Heart right ventricle (tissue), 16 donors: ENCODE measurements around the gene MARCO. TPM values are rescaled to one million over a fixed set of nuclear protein-coding genes. Genes with fewer than 3 reads are reported as not detected.

Source experiments
- ATAC-seq, 8 donors: fragments of 200-7000 bp; cut with Tn5 transposase; one replicate each; pipeline ENCODE4 v1.9.1; 2020; ENCODE audit warnings: mild to moderate bottlenecking in 8 of 8, moderate library complexity in 8 of 8, moderate number of reproducible peaks in 1 of 8
- DNase-seq, 2 donors: peaks; one replicate each; pipeline ENCODE4 v3.0.0-alpha.2; 2020
- H3K27ac ChIP-seq, 10 donors: fragments of 200-600 bp; sonication (generic) in 2 of 10; one replicate each; pipeline versions ENCODE4 v1.5.0 to v1.8.0; 2020 to 2022; ENCODE audit warnings: mild to moderate bottlenecking in 3 of 10
- H3K27me3 ChIP-seq, 7 donors: fragments of 200-600 bp; one replicate each; pipeline ENCODE4 v1.8.0; 2021 to 2022; ENCODE audit warnings: mild to moderate bottlenecking in 2 of 7
- H3K36me3 ChIP-seq, 9 donors: fragments of 200-600 bp; sonication (generic) in 1 of 9; one replicate each; pipeline versions ENCODE4 v1.5.0 to v1.8.0; 2020 to 2022; ENCODE audit warnings: mild to moderate bottlenecking in 2 of 9
- H3K4me1 ChIP-seq, 9 donors: fragments of 200-600 bp; sonication (generic) in 1 of 9; one replicate each; pipeline versions ENCODE4 v1.5.0 to v1.8.0; 2020 to 2022; ENCODE audit warnings: mild to moderate bottlenecking in 4 of 9
- H3K4me3 ChIP-seq, 10 donors: fragments of 200-600 bp; sonication (generic) in 2 of 10; one replicate each; pipeline versions ENCODE4 v1.5.0 to v1.8.0; 2020 to 2022; ENCODE audit warnings: mild to moderate bottlenecking in 7 of 10, moderate library complexity in 2 of 10
- H3K9me3 ChIP-seq, 11 donors: fragments of 200-600 bp in 10 of 11; sonication (generic) in 2 of 11; one replicate each; pipeline versions ENCODE4 v1.5.0 to v1.8.0; 2013 to 2022; ENCODE audit warnings: mild to moderate bottlenecking in 2 of 11, control low read depth in 1 of 11, moderate library complexity in 1 of 11
- WGBS, 2 donors: extraction: QIAGEN DNeasy Blood & Tissue Kit; methylation state at CpG; one replicate each; pipeline ENCODE4 v1.1.7; 2013; ENCODE audit warnings: inconsistent platforms in 1 of 2; 5-methylcytosine and 5-hydroxymethylcytosine counted together
- intact Hi-C, 10 donors: fragments of 100-400 bp; cut with DNase I; formaldehyde crosslinking; loops; one replicate each; pipeline versions ENCODE4 v1.11.1 to v1.14.2; 2022
- polyA plus RNA-seq, 2 donors: library from polyadenylated mRNA; stranded (reverse); fragments of 200-250 nt; gene quantifications; one replicate each; pipeline ENCODE4 v1.2.3, GENCODE V29; 2013
- total RNA-seq, 10 donors: library from RNA; stranded (reverse); fragmentation: NEBNext Ultra II Directional in 3 of 10; extraction: Animal tissue kit (Norgen Biotek cat#: 25700) in 3 of 10; gene quantifications; one replicate each; pipeline versions ENCODE4 v1.2.1 to v1.2.4, GENCODE V29; 2021 to 2023
- TF ChIP-seq, protein P1 (sequence below), 9 donors: fragments of 200-600 bp; sonication (generic) in 2 of 9; IDR thresholded peaks; one replicate each; pipeline versions ENCODE4 v1.5.0 to v1.8.0; 2021 to 2022; ENCODE audit warnings: antibody characterized with exemption in 9 of 9, mild to moderate bottlenecking in 5 of 9, moderate library complexity in 1 of 9
- donor health status: Arrhythmogenic right ventricular cardiomyopathy.
- donor health status: ischemic (EF 13 %, LVEDD 7.1; RV severe dilation, severe dysfunction).
- donor health status: healthy with polysubstance abuse.
- donor health status: DM: no; HTN: yes; CAD: no.
- donor health status: DM: no; HTN: no; CAD: no.
- donor health status: ischemic (EF 25% LVEDD 6.9; RV normal size, moderate dysfunction).
- donor health status: ischemic (EF 25% LVEDD 5.7; RV mildly dilated, moderate dysfunction).
- donor health status: healthy.
- donor health status: DM: yes; HTN: yes; CAD: no.
- donor health status: Ischemic cardiomyopathy.
- donor health status: ischemic (EF 35%, LVEDD 5.7; RV mildly dilated, moderate dysfunction).
- donor health status: nonischemic (EF 11% LVEDD 7.7; RV severe dilation, severe dysfunction).
- donor health status: DM: yes; HTN: yes; CAD: no.
- donor health status: PGD.
- donor health status: ischemic (EF 29% LVEDD 5.4; RV normal size, mild dysfunction).
- donor health status: nonischemic (EF 23%, LVEDD 6.1; RV moderate dilation, normal function).

Gene MARCO
- total and polyA plus RNA-seq, 12 donors = 0.47 to 31.2 (median 3.2) TPM

DNA sequence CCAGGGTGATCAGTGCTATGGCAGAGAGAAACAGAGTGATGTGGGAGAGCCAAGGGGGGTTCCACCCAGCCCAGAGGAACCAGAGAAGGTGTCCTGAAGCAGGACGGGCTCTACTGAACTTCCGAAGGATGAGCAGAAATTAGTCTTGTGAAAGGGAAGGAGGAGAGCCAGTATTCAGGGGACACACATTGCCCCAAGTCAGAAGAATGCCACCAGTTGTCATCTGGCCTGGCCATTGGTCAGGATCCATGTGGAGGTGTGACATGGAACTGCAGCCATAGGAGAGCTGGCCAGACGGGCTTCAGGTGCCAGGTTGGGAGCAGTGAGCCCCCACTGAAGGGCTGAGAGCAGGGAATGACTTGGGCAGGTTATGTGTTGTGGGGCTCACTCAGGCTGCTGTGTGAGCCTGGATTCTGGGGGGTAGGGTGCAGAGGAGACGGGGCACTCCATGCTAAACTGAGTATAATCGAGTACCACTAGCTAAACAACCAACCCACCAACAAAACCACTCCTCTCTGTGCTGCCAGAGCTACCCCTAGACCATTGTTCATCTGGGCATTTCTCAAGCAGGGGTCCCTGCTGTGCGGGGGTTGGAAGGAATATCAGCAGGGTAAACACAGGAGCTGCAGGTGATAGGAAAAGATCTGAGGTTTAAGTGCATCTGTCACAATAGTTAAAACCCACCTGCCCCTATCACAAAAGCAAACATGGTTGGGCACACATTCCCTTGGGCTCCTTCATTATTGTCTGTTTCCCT is 25.3 kb downstream of the MARCO start:
- DNase-seq = no peak
- no peak for ATAC-seq
- TF ChIP-seq, protein P1, sequence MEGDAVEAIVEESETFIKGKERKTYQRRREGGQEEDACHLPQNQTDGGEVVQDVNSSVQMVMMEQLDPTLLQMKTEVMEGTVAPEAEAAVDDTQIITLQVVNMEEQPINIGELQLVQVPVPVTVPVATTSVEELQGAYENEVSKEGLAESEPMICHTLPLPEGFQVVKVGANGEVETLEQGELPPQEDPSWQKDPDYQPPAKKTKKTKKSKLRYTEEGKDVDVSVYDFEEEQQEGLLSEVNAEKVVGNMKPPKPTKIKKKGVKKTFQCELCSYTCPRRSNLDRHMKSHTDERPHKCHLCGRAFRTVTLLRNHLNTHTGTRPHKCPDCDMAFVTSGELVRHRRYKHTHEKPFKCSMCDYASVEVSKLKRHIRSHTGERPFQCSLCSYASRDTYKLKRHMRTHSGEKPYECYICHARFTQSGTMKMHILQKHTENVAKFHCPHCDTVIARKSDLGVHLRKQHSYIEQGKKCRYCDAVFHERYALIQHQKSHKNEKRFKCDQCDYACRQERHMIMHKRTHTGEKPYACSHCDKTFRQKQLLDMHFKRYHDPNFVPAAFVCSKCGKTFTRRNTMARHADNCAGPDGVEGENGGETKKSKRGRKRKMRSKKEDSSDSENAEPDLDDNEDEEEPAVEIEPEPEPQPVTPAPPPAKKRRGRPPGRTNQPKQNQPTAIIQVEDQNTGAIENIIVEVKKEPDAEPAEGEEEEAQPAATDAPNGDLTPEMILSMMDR (IDR thresholded peaks at IDR 0.05) = no peak
- peaks cover 0 to 46% (median 0%) of the 10 kb centered on the region in 9 donors for H3K4me1 ChIP-seq
- H3K27ac ChIP-seq = peak overlapping the region in 1 of 10 donors; percentile 49
- 66 to 77% methylated on average over 6 of the region's 6 CpGs for whole genome bisulfite sequencing, 2 donors
- H3K4me3 ChIP-seq = no peak overlapping the region
- H3K27me3 ChIP-seq = peaks cover 0 to 25% (median 9%) of the 10 kb centered on the region in 7 donors
- no peaks in the 10 kb centered on the region for H3K9me3 ChIP-seq
- intact Hi-C loops = no loop called here
- no peaks in the 10 kb centered on the region for H3K36me3 ChIP-seq

DNA sequence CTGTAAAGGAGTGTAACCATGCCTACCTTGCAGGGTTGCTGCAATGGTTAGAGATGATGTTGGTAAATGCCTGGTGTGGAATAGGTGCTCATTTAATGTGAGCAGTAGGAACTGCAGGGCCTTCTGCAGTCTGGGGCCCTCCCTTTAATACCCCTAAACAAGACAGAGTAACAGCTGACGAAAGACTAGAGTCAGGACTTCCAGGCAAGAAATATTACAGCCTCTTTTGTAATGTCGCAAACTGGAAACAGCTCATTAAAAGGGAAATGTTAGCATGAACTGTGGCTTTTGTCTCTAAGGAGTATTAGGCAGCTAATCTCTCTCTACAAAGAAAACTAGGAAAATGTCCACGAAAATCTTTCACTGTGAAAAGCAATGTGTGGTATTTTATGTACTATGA is 26.0 kb downstream of the MARCO start:
- TF ChIP-seq, protein P1 (IDR thresholded peaks at IDR 0.05) = no peak
- Histone ChIP-seq H3K36me3 (no peaks in the 10 kb centered on the region), H3K27me3 (peaks cover 0 to 25% (median 9%) of the 10 kb centered on the region in 7 donors), H3K27ac (peak overlapping the region in 1 of 10 donors; percentile 49), H3K4me1 (peaks cover 0 to 53% (median 0%) of the 10 kb centered on the region in 9 donors), H3K4me3 (no peak overlapping the region), H3K9me3 (no peaks in the 10 kb centered on the region)
- WGBS, 2 donors = 43 to 50% methylated on average over 3 of the region's 3 CpGs
- intact Hi-C loops = no loop called here
- ATAC-seq (peak in 1 of 8 donors; percentile 62), DNase-seq (no peak)

DNA sequence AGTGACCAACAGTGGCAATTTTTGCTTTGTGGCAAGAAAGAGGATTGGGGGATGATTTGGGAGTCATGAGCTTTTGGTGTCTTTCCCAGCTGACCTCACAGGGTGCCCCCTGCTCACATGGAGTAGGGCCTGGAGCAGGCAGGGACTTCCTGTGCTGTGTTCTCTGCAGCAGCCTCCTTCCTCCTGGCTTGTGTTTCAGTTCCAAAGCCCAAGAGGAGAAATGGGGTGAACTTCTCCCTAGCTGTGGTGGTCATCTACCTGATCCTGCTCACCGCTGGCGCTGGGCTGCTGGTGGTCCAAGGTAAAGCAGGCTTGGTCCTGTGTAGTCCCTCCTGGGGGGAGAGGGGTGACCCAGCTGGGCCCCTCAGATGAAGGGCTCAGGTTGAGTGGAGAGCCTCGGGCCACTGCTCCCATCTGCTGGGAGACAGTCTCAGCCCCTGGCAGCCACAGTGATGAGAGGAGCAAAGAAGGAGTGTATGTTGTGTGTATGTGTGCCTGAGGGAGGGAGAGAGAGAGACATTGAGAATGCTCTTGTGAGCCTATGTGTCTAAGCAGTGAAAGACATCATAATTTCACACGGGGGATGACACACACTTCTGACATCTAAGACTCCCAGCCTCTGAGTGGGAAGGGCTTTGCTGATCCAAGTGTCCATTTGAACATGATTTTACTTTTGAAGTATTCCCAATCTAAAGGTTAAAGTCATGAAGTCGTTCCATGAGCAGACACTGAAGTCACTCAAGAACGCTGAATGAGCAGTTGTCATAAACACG is 27.2 kb downstream of the MARCO start:
- Histone ChIP-seq H3K4me3 (no peak overlapping the region), H3K36me3 (no peaks in the 10 kb centered on the region), H3K27ac (peak overlapping the region in 1 of 10 donors; percentile 49), H3K4me1 (peaks cover 0 to 63% (median 0%) of the 10 kb centered on the region in 9 donors), H3K9me3 (no peaks in the 10 kb centered on the region), H3K27me3 (peaks cover 0 to 35% (median 16%) of the 10 kb centered on the region in 7 donors)
- peak in 1 of 8 donors; percentile 29 for ATAC-seq
- DNase-seq = no peak
- 72 to 80% methylated on average over 7 of the region's 7 CpGs for WGBS, 2 donors
- TF ChIP-seq, protein P1 (IDR thresholded peaks at IDR 0.05) = no peak
- intact Hi-C loops = no loop called here

DNA sequence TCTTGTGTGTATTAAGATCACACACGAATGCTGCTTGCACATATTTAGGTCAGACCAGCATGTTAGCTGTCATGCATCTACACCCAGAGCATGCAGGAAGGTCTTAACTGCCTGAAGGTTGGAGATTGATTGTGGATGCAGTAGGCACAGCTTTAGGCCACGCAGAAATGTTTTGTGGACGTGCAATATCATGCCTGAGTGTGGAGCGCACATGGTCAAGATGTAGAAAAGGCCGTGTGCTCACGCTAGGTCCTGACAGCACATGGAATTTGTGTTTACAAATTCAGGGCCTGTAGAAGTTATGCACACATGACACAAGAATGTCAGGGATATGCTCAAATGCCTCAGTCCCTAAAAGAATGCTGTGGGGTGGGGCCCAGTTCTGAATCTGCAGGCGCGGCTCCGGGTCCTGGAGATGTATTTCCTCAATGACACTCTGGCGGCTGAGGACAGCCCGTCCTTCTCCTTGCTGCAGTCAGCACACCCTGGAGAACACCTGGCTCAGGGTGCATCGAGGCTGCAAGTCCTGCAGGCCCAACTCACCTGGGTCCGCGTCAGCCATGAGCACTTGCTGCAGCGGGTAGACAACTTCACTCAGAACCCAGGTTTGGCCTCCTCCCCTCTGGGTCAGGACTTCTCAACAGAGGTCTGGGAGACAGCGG is 27.9 kb downstream of the MARCO start:
- Histone ChIP-seq H3K4me1 (peaks cover 0 to 70% (median 0%) of the 10 kb centered on the region in 9 donors), H3K27me3 (peaks cover 0 to 41% (median 19%) of the 10 kb centered on the region in 7 donors), H3K27ac (peak overlapping the region in 1 of 10 donors; percentile 56), H3K9me3 (no peaks in the 10 kb centered on the region), H3K36me3 (no peaks in the 10 kb centered on the region), H3K4me3 (no peak overlapping the region)
- intact Hi-C loops = no loop called here
- TF ChIP-seq, protein P1 (IDR thresholded peaks at IDR 0.05) = no peak
- DNase-seq (no peak), ATAC-seq (no peak)
- 85 to 87% methylated on average over 16 of the region's 16 CpGs for WGBS, 2 donors
